Amygdala (tissue), 56 donors: ENCODE measurements around the gene GLRA1.
"Not testable (repeated sequence)": the region's sequence is repeated elsewhere in the genome, so short reads cannot be mapped to it uniquely, and the experiment has no call there.

Source experiments
- DNase-seq, 56 donors: peaks; one replicate each; lab custom pipeline; 2025; lab: John Stamatoyannopoulos, UW

GLRA1 gene

GRCh38 chr5:151822141-151822540 lies 102.5 kb downstream of the GLRA1 start:
- no peak for DNase-seq

- peak in 9 of 56 donors; percentile 1 to 21 (median 3) for DNase-seq
Measured at GRCh38 chr5:151820903-151821302, 103.7 kb downstream of the GLRA1 start.

- DNase-seq: no peak
Measured at GRCh38 chr5:151820271-151820670, 104.4 kb downstream of the GLRA1 start.

GRCh38 chr5:151819830-151820229 lies 104.8 kb downstream of the GLRA1 start:
- no peak for DNase-seq

GRCh38 chr5:151815051-151815450 lies 109.6 kb downstream of the GLRA1 start:
- no peak for DNase-seq

GRCh38 chr5:151812757-151813309 lies 111.8 kb downstream of the GLRA1 start:
- DNase-seq: no peak

- DNase-seq: peak in 1 of 56 donors; percentile 1
Measured at GRCh38 chr5:151811593-151812321, 112.9 kb downstream of the GLRA1 start.

- no peak for DNase-seq
Measured at GRCh38 chr5:151810897-151811296, 113.8 kb downstream of the GLRA1 start.

- DNase-seq: no peak
Measured at GRCh38 chr5:151810449-151810848, 114.2 kb downstream of the GLRA1 start.

GRCh38 chr5:151808451-151809169 lies 116.0 kb downstream of the GLRA1 start:
- no peak for DNase-seq

- DNase-seq: no peak
Measured at GRCh38 chr5:151805414-151806223, 119.0 kb downstream of the GLRA1 start.

- DNase-seq: no peak
Measured at GRCh38 chr5:151800532-151800931, 124.1 kb downstream of the GLRA1 start.

- DNase-seq: no peak
Measured at GRCh38 chr5:151799407-151799806, 125.2 kb downstream of the GLRA1 start.

- no peak for DNase-seq
Measured at GRCh38 chr5:151798674-151799073, 126.0 kb downstream of the GLRA1 start.

GRCh38 chr5:151795426-151795825 lies 129.2 kb downstream of the GLRA1 start:
- DNase-seq: no peak

- no peak for DNase-seq
Measured at GRCh38 chr5:151793358-151793757, 131.3 kb downstream of the GLRA1 start.

- DNase-seq: no peak
Measured at GRCh38 chr5:151787817-151788216, 136.8 kb downstream of the GLRA1 start.

GRCh38 chr5:151786468-151786867 lies 138.2 kb downstream of the GLRA1 start:
- no peak for DNase-seq

GRCh38 chr5:151784141-151784540 lies 140.5 kb downstream of the GLRA1 start:
- no peak for DNase-seq

GRCh38 chr5:151783664-151784063 lies 141.0 kb downstream of the GLRA1 start:
- not testable (repeated sequence) for DNase-seq

- DNase-seq: no peak
Measured at GRCh38 chr5:151781201-151781600, 143.4 kb downstream of the GLRA1 start.
